CD8-positive, alpha-beta memory T cell (primary cell): ENCODE measurements around the gene DERL3. TPM values are rescaled to one million over a fixed set of nuclear protein-coding genes. Genes with fewer than 3 reads are reported as not detected.

Experiments used
- CTCF ChIA-PET: fragments of 350-600 bp; sonication (Branson Sonifier 250); formaldehyde crosslinking; loops from one replicate; lab custom pipeline; 2021; ENCODE audit warnings: antibody characterized with exemption; lab: Charles Lee
- POLR2A ChIA-PET: fragments of 350-600 bp; sonication (Branson Sonifier 250); formaldehyde crosslinking; loops from one replicate; lab custom pipeline; 2021; ENCODE audit warnings: antibody characterized with exemption; lab: Charles Lee
- DNase-seq, 5 donors: peaks; one replicate each; pipeline versions ENCODE4 v3.0.0 to v3.0.0-alpha.2; 2020 to 2022; ENCODE audit warnings: mixed read lengths in 1 of 5
- H3K27ac ChIP-seq: one replicate; pipeline ENCODE4 v1.7.0; 2013; ENCODE audit warnings: low read depth, mild to moderate bottlenecking, low read length, moderate library complexity
- H3K27me3 ChIP-seq: 2 replicates; pipeline ENCODE4 v1.7.0; 2013; ENCODE audit warnings: low read length, mild to moderate bottlenecking; ENCODE audit not compliant: insufficient read depth, poor library complexity, severe bottlenecking
- H3K36me3 ChIP-seq: 2 replicates; pipeline ENCODE4 v1.7.0; 2013; ENCODE audit warnings: mild to moderate bottlenecking, low read length, moderate library complexity; ENCODE audit not compliant: insufficient read depth
- H3K4me1 ChIP-seq: 2 replicates; pipeline ENCODE4 v1.7.0; 2013; ENCODE audit warnings: mild to moderate bottlenecking, low read length, moderate library complexity; ENCODE audit not compliant: insufficient read depth
- H3K4me3 ChIP-seq: 2 replicates; pipeline ENCODE4 v1.7.0; 2013; ENCODE audit warnings: mild to moderate bottlenecking, low read length
- H3K9me3 ChIP-seq: 2 replicates; pipeline ENCODE4 v1.7.0; 2013; ENCODE audit warnings: mild to moderate bottlenecking, low read length
- H3K27ac Mint-ChIP-seq, 8 donors: one replicate each; pipeline ENCODE4 v1.8.0; 2020 to 2021; ENCODE audit warnings: mixed read lengths in 8 of 8, mild to moderate bottlenecking in 6 of 8, inconsistent platforms in 3 of 8, moderate library complexity in 3 of 8
- H3K27me3 Mint-ChIP-seq, 2 donors: one replicate each; pipeline ENCODE4 v1.8.0; 2020 to 2021; ENCODE audit warnings: mixed read lengths in 2 of 2, mild to moderate bottlenecking in 1 of 2, moderate library complexity in 1 of 2
- H3K36me3 Mint-ChIP-seq, 3 donors: one replicate each; pipeline ENCODE4 v1.8.0; 2020 to 2021; ENCODE audit warnings: mixed read lengths in 3 of 3, inconsistent platforms in 1 of 3, mild to moderate bottlenecking in 1 of 3
- H3K4me1 Mint-ChIP-seq, 3 donors: one replicate each; pipeline ENCODE4 v1.8.0; 2020 to 2021; ENCODE audit warnings: mixed read lengths in 3 of 3, inconsistent platforms in 1 of 3, mild to moderate bottlenecking in 1 of 3
- H3K4me3 Mint-ChIP-seq, 7 donors: one replicate each; pipeline ENCODE4 v1.8.0; 2020 to 2021; ENCODE audit warnings: mixed read lengths in 7 of 7, mild to moderate bottlenecking in 6 of 7, moderate library complexity in 4 of 7, inconsistent platforms in 2 of 7
- H3K9me3 Mint-ChIP-seq, 5 donors: one replicate each; pipeline ENCODE4 v1.8.0; 2020 to 2022; ENCODE audit warnings: mixed read lengths in 5 of 5, mild to moderate bottlenecking in 3 of 5, moderate library complexity in 2 of 5, inconsistent platforms in 1 of 5
- polyA plus RNA-seq: library from polyadenylated mRNA; unstranded; fragments of 300-500 nt; fragmentation: Illumina TruSeq; gene quantifications from one replicate; pipeline ENCODE4 v1.2.3, GENCODE V29; 2021
- total RNA-seq, 2 experiments: library from RNA; stranded (reverse); gene quantifications; one replicate each; pipeline ENCODE4 v1.2.3, GENCODE V29; 2021

Gene DERL3
- total RNA-seq, result 1 to 10 TPM; 5.4 to 5.8 TPM
- polyA plus RNA-seq, result 0.28 TPM

DNA sequence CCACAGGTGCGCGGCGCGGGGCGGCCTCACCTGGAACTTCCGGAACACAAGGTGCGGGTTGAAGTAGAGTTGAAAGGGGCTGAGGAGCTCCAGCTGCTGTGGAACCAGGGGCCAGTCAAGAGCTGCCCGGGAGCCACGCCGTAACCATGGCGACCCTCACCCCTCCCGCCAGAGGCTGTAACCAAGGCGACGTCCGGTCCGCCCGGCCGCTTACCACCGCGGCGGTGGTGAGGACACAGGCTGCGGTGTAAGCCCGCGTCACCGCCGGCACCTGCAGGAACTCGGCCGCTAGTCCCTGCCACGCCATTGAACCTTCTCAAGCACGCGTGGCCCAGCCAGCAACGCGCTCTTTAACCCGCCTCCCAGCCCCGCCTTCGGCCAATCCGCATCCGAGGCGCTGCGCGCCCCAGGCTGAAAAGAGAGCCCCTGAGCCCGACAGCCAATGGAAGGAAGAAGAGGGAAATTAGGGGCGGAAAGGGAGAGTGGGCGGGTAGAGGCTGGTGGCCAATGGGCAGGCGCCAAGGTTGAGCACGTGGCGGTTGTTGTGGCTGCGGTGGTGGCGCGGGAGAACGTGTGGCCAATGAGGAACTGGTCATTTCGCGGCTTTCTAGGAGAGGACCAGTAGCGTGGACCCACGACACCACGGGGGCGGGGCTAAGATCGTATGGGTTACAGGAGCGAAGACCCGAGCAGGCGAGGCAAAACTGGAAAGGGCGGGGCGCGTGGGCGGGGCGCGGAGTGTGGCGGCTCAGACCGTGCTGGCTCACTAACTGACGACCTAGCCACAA is at the start of gene DERL3:
Gene DERL3, minus strand, starts transcription at position 326 of the 788 bp plus-strand sequence. Its CDS starts 19 bp downstream, at position 307.
- Histone ChIP-seq H3K27me3 (no peaks in the 10 kb centered on the region), H3K27ac (no peak within 1 kb of the TSS), H3K9me3 (no peaks in the 10 kb centered on the region), H3K36me3 (no peaks in the 10 kb centered on the region), H3K4me1 (peaks cover 11% of the 10 kb centered on the region), H3K4me3 (peak within 1 kb of the TSS; percentile 67)
- Mint-ChIP-seq H3K4me3 (peak within 1 kb of the TSS; percentile 76 to 93 (median 91)), H3K27me3 (peaks cover 0 to 2% of the 10 kb centered on the region in 2 donors), H3K27ac (peak within 1 kb of the TSS; percentile 67 to 98 (median 94)), H3K36me3 (peaks cover 0 to 18% (median 0%) of the 10 kb centered on the region in 3 donors), H3K9me3 (no peaks in the 10 kb centered on the region), H3K4me1 (peaks cover 19 to 29% (median 19%) of the 10 kb centered on the region in 3 donors)
- POLR2A ChIA-PET, result interaction anchor here (1.5 kb wide), 1 partner anchor 18 kb away, joined by 7 read pairs; the partner anchor contains the start of gene SLC2A11
- DNase-seq, result peak; percentile 89 to 96 (median 92)
- CTCF ChIA-PET, result interaction anchor here (1.3 to 3.0 kb wide), 2 partner anchors 11 kb away, joined by 4 to 14 read pairs; no protein-coding TSS in a partner anchor

DNA sequence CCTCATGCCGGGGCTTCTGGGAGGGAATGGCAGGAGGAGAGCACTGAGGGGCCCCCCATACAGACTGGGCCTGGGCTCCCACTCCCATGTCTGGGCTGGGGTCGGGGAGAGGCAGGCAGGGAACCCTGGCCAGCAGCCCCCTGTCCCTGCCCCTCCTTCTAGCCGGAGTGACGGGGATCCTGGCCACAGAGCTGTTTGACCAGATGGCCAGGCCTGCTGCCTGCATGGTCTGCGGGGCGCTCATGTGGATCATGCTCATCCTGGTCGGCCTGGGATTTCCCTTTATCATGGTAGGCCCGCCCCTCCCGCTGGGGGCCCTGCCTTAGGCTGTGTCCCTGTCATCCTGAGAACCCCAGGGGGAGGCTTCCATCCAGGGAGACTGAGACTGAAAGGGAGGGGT is 45.3 kb upstream of the DERL3 start:
- H3K9me3 ChIP-seq, result no peaks in the 10 kb centered on the region
- Mint-ChIP-seq H3K27ac (no peak overlapping the region), H3K36me3 (peaks cover 0 to 14% (median 13%) of the 10 kb centered on the region in 3 donors), H3K9me3 (no peaks in the 10 kb centered on the region), H3K4me1 (no peaks in the 10 kb centered on the region), H3K4me3 (no peak overlapping the region), H3K27me3 (no peaks in the 10 kb centered on the region)
- CTCF ChIA-PET, result no interaction called here
- POLR2A ChIA-PET, result no interaction called here
- no peak overlapping the region for H3K27ac ChIP-seq
- H3K4me1 ChIP-seq, result no peaks in the 10 kb centered on the region
- no peaks in the 10 kb centered on the region for H3K36me3 ChIP-seq
- H3K27me3 ChIP-seq, result no peaks in the 10 kb centered on the region
- no peak for DNase-seq
- no peak overlapping the region for H3K4me3 ChIP-seq

DNA sequence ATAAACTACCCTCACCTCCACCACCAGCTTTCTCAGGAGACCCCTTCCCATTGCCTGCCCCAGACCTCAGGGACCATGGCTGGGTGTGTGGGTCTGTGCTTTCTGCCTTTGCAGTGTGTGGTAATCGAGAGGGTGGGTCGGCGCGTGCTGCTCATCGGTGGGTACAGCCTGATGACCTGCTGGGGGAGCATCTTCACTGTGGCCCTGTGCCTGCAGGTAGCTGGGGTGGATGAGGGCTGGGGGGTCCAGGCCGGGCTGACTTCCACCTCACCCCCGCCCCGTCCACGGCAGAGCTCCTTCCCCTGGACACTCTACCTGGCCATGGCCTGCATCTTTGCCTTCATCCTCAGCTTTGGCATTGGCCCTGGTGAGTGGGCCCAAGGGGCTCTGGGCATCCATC is 44.9 kb upstream of the DERL3 start:
- no peak for DNase-seq
- peaks cover 0 to 16% (median 14%) of the 10 kb centered on the region in 3 donors for H3K36me3 Mint-ChIP-seq
- no peaks in the 10 kb centered on the region for H3K9me3 ChIP-seq
- no peak overlapping the region for H3K27ac Mint-ChIP-seq
- no peaks in the 10 kb centered on the region for H3K27me3 ChIP-seq
- H3K9me3 Mint-ChIP-seq, result no peaks in the 10 kb centered on the region
- no peaks in the 10 kb centered on the region for H3K4me1 ChIP-seq
- no peaks in the 10 kb centered on the region for H3K27me3 Mint-ChIP-seq
- CTCF ChIA-PET, result no interaction called here
- no peak overlapping the region for H3K27ac ChIP-seq
- POLR2A ChIA-PET, result no interaction called here
- H3K4me1 Mint-ChIP-seq, result no peaks in the 10 kb centered on the region
- H3K4me3 Mint-ChIP-seq, result no peak overlapping the region
- no peaks in the 10 kb centered on the region for H3K36me3 ChIP-seq
- H3K4me3 ChIP-seq, result no peak overlapping the region

DNA sequence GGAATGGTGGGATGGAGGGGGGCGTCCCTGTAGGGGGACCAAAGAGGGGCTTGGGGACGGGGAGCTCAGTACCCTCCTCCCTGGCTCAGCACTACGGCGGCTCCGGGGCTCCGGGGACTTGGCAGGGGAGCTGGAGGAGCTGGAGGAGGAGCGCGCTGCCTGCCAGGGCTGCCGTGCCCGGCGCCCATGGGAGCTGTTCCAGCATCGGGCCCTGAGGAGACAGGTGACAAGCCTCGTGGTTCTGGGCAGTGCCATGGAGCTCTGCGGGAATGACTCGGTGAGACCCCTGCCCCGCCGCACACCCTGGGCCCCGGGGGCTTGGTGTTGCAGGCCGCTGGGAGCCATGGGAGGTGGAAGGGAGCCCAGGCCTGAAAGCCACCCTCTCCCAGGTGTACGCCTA is 43.6 kb upstream of the DERL3 start:
- H3K9me3 ChIP-seq, result no peaks in the 10 kb centered on the region
- no peaks in the 10 kb centered on the region for H3K36me3 ChIP-seq
- H3K27me3 ChIP-seq, result no peaks in the 10 kb centered on the region
- Mint-ChIP-seq H3K4me3 (no peak overlapping the region), H3K27ac (no peak overlapping the region), H3K27me3 (no peaks in the 10 kb centered on the region), H3K9me3 (no peaks in the 10 kb centered on the region), H3K4me1 (no peaks in the 10 kb centered on the region), H3K36me3 (peaks cover 6 to 24% (median 19%) of the 10 kb centered on the region in 3 donors)
- no peak overlapping the region for H3K27ac ChIP-seq
- ChIA-PET POLR2A (no interaction called here), CTCF (no interaction called here)
- DNase-seq, result no peak
- no peak overlapping the region for H3K4me3 ChIP-seq
- no peaks in the 10 kb centered on the region for H3K4me1 ChIP-seq

DNA sequence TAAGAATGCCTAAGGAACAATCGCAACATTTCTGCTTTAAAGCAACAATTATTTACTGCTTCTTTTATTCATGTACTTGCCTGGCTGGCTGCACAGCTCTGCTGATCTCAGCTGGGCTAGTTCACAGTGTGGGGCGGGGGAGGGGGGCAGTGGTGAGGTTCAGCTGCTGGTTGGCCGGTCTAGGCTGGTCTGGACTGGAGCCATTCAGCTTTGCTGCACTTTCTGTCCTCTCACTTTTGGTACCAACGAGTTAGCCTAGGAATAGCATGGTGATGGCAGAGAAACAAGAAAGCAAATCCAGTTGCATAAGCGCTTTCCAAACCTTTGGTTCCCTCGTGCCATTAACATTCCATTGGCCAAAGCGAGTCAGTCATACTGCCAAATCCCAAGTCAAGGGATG is 39.4 kb upstream of the DERL3 start:
- DNase-seq, result no peak

DNA sequence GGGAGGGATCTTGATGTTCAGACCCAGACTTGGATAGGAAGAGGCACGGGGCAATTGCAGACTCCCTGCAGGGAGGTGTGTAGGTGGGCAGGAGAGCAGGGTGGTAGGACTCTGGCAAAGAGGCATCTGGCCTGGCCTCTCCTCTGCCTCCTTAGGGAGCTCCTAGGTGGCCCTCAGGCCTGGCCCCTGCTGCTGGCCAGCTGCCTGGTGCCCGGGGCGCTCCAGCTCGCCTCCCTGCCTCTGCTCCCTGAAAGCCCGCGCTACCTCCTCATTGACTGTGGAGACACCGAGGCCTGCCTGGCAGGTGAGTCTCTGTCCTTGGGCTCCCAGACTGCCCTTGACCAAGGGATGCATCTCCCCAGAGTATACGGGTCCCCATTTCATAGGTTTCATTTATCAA is 38.8 kb upstream of the DERL3 start:
- POLR2A ChIA-PET, result no interaction called here
- no peak for DNase-seq
- no peaks in the 10 kb centered on the region for H3K9me3 ChIP-seq
- H3K27ac ChIP-seq, result no peak overlapping the region
- CTCF ChIA-PET, result no interaction called here
- H3K9me3 Mint-ChIP-seq, result no peaks in the 10 kb centered on the region
- H3K36me3 Mint-ChIP-seq, result peaks cover 6 to 45% (median 27%) of the 10 kb centered on the region in 3 donors
- no peaks in the 10 kb centered on the region for H3K4me1 Mint-ChIP-seq
- H3K4me1 ChIP-seq, result no peaks in the 10 kb centered on the region
- H3K4me3 ChIP-seq, result no peak overlapping the region
- H3K27ac Mint-ChIP-seq, result peak overlapping the region in 1 of 8 donors; percentile 51
- no peaks in the 10 kb centered on the region for H3K36me3 ChIP-seq
- no peak overlapping the region for H3K4me3 Mint-ChIP-seq
- no peaks in the 10 kb centered on the region for H3K27me3 Mint-ChIP-seq
- no peaks in the 10 kb centered on the region for H3K27me3 ChIP-seq

More for the DNA sequence above, 39.4 kb upstream of the DERL3 start:
- Mint-ChIP-seq H3K27ac (no peak overlapping the region), H3K36me3 (peaks cover 6 to 45% (median 27%) of the 10 kb centered on the region in 3 donors), H3K4me1 (no peaks in the 10 kb centered on the region), H3K27me3 (no peaks in the 10 kb centered on the region), H3K4me3 (no peak overlapping the region), H3K9me3 (no peaks in the 10 kb centered on the region)
- Histone ChIP-seq H3K9me3 (no peaks in the 10 kb centered on the region), H3K27me3 (no peaks in the 10 kb centered on the region), H3K27ac (no peak overlapping the region), H3K4me1 (no peaks in the 10 kb centered on the region), H3K4me3 (no peak overlapping the region), H3K36me3 (no peaks in the 10 kb centered on the region)
- POLR2A ChIA-PET, result no interaction called here
- CTCF ChIA-PET, result no interaction called here

DNA sequence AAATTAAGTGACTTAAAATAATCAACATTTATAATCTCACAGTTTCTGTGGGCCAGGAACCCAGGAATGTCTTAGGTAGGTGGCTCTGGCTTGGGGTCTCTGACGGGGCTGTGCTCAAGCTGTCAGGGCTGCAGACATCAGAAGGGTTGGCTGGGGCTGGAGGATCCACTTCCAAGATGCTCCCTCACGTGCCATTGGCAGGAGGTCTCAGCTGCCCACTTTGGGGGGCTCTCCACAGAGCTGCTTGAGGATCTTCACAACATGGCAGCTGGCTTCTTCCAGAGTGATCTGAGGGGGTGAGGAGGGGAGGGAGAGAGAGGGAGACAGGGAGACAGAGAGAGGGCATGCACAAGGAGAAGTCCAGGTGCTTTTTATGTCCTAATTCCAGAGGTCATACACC is 37.0 kb upstream of the DERL3 start:
- no peaks in the 10 kb centered on the region for H3K9me3 ChIP-seq
- no peaks in the 10 kb centered on the region for H3K36me3 ChIP-seq
- Mint-ChIP-seq H3K27ac (peak overlapping the region in 1 of 8 donors; percentile 29), H3K36me3 (peaks cover 6 to 38% (median 21%) of the 10 kb centered on the region in 3 donors), H3K9me3 (no peaks in the 10 kb centered on the region), H3K4me1 (no peaks in the 10 kb centered on the region), H3K4me3 (no peak overlapping the region), H3K27me3 (no peaks in the 10 kb centered on the region)
- ChIA-PET POLR2A (no interaction called here), CTCF (no interaction called here)
- H3K27ac ChIP-seq, result no peak overlapping the region
- H3K4me1 ChIP-seq, result no peaks in the 10 kb centered on the region
- no peak for DNase-seq
- no peaks in the 10 kb centered on the region for H3K27me3 ChIP-seq
- no peak overlapping the region for H3K4me3 ChIP-seq

DNA sequence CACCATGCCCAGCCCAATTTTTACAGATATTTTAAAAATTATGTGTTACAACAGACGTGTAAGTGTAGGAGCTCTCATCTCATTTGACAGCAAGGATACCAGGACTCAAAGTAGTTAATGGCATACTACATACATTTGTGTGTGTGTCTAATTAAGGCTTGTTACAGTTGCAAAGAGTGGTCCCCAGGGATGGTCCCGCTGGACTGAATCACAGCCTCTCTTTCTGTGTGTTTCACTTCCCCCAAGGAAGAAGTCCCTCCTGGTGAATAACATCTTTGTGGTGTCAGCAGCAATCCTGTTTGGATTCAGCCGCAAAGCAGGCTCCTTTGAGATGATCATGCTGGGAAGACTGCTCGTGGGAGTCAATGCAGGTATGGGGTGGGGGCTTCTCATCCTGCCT is 36.1 kb upstream of the DERL3 start:
- POLR2A ChIA-PET, result no interaction called here
- H3K27me3 Mint-ChIP-seq, result no peaks in the 10 kb centered on the region
- no peaks in the 10 kb centered on the region for H3K4me1 Mint-ChIP-seq

More for the DNA sequence above, 36.1 kb upstream of the DERL3 start:
- Mint-ChIP-seq H3K27ac (peak overlapping the region in 1 of 8 donors; percentile 54), H3K4me3 (no peak overlapping the region), H3K9me3 (no peaks in the 10 kb centered on the region), H3K36me3 (peaks cover 10 to 42% (median 20%) of the 10 kb centered on the region in 3 donors)
- Histone ChIP-seq H3K4me3 (no peak overlapping the region), H3K27ac (no peak overlapping the region), H3K27me3 (no peaks in the 10 kb centered on the region), H3K4me1 (no peaks in the 10 kb centered on the region), H3K36me3 (peaks cover 3% of the 10 kb centered on the region), H3K9me3 (no peaks in the 10 kb centered on the region)
- CTCF ChIA-PET, result interaction anchor here (1.7 kb wide), 1 partner anchor 25 kb away, joined by 4 read pairs; no protein-coding TSS in a partner anchor
- DNase-seq, result no peak
